ENCODE results near the gene FGF5.
"Not testable (repeated sequence)": the region's sequence is repeated elsewhere in the genome, so short reads cannot be mapped to it uniquely, and the experiment has no call there.

FGF5 gene

GRCh38 chr4:80266253-80266901 lies at the start of gene FGF5:
TSS of gene FGF5 (plus strand) at chr4:80266664. CDS start at chr4:80266825, 161 bp downstream.
- DNase-seq, result peak; percentile 75

DNA sequence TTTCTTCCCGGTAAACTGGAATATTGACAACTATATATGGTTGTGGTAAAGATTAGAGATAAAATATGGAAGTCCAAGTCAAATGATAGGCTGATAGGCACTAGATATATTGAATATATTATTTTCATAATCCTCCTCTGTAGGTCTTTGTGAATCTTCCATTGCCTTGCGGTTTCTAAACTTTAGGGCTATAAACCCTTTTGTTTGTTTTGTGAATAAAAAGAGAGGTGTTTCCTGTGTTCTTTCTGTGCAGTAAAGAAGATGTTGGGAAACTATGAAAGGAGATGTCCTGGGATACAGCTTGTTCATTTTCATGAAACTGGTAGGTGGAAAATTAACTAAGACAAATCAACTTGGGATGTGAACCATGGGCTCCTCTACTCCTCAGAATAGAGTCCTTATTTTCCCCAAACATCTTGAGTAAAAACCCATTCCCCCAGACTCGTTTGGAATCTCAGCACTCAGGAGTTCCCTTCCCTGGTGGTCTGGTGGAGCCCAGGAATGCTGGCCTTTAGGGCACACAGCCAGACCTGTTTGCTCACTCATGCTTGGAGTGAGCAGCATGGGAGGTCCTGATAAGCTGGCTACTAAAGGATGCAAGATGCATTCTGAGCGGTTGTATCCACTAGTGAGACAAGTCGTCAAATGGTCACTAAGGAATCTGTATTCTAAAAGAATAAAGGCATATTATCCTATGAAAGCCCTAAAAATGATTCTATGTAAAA lies 47.0 kb upstream of the FGF5 start:
- peak; percentile 90 for DNase-seq

DNA sequence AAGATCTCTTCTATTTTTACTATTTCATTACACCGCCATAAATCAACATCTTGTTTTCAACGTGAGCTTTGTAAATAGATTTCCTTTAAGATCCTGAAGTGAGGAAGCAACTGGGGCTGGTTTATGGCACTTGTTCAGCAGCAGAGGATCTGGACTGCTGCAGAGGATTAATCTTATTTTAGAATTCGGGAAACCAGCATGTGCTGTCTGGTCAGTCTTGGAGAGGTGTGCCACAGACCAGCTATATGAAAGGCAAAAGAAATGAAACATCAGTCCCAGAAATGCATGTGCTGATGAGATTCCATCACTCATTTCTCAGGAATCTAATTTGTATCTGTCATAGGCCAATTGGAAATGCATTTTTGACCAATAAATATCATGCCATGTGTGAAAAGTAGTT lies 45.8 kb upstream of the FGF5 start:
- DNase-seq, result no peak

GRCh38 chr4:80221161-80221560 lies 45.3 kb upstream of the FGF5 start:
- DNase-seq, result no peak

DNA sequence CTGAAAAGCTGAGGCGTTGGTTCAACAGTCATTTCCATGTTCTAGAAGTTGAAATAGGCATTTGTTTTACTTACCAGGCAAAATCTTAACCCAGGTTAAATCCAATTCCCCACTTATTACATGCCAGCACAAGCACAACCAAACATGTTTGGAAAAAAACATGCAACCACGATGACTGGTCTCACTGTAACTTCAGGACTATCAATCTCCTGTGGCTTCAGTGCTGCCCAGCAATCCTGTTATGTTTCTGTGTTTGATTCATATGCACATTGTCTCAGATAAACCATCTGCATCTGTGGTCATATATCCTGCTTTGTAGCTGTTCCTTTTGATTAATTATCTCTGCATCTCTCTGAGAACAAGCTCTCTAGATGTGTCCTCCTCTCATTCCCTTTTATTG lies 40.9 kb upstream of the FGF5 start:
- no peak for DNase-seq

- DNase-seq, result no peak
Measured at GRCh38 chr4:80226094-80226493, 40.4 kb upstream of the FGF5 start.

- no peak for DNase-seq
Measured at GRCh38 chr4:80228460-80228859, 38.0 kb upstream of the FGF5 start.

- DNase-seq, result no peak
Measured at GRCh38 chr4:80229128-80229527, 37.3 kb upstream of the FGF5 start.

DNA sequence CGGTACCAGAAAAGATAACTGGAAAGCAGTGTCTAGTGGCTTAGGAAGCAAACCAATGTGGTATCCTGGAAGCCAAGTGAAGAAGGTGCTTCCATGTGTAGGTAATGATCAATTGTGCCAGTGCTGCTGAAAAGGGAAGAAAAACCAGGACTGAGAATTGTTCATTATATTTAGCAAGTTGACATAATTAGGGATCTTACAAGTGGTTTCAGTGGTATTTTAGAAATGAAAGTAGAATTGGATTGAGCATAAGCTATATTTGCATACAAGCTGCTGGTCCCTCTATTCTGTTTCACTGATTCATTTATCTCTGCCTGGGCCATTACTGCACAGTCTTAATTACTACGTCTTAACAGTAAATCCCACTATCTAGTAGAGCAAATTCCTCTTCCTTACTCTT lies 36.9 kb upstream of the FGF5 start:
- DNase-seq, result no peak

- no peak for DNase-seq
Measured at GRCh38 chr4:80231180-80231579, 35.3 kb upstream of the FGF5 start.

DNA sequence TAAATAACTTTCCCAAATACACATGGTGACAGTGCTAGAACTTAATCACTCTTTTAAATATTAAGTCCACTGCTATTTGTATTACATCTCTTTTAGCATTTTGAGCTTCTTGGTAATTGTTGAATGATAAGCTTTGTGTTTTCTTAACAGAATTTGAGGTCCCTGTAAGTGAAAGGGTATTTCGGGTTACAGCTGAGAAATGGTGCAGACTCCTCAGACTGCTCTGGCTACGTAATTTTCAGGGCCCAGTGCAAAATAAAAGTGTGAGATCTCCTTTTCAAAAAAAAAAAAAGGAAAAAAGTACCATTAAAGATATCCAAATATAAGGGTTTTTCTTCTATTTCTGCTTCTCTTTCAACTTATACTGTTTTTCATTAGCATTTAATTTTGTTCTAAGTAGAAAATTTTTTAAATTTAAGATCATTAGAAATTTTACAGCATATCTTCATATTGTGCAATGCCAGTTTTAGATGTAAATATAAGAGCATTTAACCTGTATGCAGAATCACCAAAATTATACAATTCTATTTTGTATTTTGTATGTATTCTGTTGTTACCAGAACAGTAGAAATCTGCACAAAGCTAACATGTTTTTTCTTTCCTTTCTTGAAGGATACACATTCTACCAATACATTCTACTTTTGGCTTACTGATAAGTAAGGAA lies 33.6 kb upstream of the FGF5 start:
- DNase-seq, result no peak

- DNase-seq, result no peak
Measured at GRCh38 chr4:80233390-80233789, 33.1 kb upstream of the FGF5 start.

DNA sequence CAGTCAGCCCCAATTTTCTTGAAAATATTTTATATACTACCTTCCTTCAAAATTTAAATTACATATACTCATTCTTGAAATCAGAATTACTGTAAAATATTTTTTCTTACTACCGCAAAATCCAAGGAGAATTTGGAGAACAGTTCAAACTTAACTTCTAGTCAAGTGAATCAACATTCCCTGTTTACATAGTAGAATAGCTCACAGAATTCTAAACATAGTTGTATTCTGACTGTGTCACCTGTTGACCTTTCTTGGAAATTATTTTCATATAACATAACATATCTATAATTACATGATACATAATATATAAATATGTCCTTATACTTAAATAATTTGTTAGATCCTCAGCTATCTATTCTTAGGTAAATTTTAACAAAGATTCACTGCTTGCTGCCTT lies 31.0 kb upstream of the FGF5 start:
- no peak for DNase-seq

GRCh38 chr4:80237992-80238391 lies 28.5 kb upstream of the FGF5 start:
- DNase-seq, result no peak

DNA sequence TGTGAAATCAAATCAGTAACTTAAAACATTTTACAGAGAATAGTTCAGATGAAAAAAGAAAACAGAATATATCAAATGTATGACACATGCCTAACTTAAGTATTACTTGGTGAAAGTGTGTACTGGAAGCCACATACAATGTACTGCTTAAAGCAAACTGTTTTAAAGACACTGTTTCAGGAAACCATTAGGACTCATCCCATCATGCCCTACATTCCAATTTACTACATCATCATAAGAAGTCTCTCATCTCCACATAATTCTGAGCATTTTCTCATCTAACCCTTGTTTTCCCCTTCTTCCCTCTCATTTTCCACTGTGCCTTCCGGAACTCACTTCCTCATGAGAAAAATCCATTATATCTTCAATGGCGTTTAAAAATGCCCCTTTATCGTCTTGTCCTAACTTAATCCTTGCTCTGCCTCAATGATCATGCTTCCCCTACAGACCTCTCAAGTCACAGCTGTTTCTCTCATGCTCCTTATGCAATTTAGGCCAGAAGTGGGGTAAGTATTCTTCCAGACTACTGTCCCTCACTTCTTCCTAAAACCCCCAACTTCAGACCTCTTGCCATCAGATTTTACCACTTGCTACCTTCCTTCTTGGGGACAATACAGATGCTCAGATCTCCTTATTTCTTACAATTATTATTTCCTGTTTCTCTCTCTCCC lies 26.8 kb upstream of the FGF5 start:
- no peak for DNase-seq

- no peak for DNase-seq
Measured at GRCh38 chr4:80240976-80241375, 25.5 kb upstream of the FGF5 start.

DNA sequence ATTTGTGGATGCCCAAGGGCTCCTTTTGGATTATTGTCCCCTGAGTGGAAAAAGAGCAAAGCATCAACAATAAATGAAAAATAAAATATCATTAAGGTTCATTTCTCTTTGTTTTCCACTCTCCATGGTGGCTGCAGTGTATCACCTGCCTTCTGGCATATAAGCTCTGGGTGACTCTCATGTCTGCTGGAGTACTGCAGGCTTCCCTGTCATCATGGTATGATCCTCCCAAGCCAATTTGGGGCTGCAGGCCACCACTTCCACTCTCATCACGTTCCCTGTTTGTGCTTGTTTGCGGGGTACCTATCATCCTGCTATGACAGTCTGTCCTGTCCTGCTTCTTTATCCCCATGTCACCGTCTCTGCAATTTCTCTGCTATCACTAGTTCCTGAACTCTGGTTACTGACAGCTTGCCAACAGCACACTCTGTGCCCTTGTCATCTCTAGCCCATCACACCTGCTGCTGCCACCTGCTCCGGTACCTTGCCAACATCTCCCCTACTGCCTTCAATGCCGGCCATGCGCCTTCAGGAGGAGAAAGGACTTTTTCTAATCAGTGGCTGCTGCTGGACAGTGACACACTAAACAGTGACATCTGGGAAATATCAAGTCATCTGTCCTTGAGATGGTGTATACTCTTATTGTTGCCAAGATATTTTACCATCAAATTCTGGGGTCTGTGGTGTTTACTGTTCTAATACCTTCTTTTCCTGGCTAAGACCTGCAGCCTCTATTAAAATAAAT lies 23.0 kb upstream of the FGF5 start:
- no peak for DNase-seq

- DNase-seq, result not testable (repeated sequence)
Measured at GRCh38 chr4:80247484-80247883, 19.0 kb upstream of the FGF5 start.

- no peak for DNase-seq
Measured at GRCh38 chr4:80249144-80249543, 17.3 kb upstream of the FGF5 start.

- no peak for DNase-seq
Measured at GRCh38 chr4:80252427-80252826, 14.0 kb upstream of the FGF5 start.

DNA sequence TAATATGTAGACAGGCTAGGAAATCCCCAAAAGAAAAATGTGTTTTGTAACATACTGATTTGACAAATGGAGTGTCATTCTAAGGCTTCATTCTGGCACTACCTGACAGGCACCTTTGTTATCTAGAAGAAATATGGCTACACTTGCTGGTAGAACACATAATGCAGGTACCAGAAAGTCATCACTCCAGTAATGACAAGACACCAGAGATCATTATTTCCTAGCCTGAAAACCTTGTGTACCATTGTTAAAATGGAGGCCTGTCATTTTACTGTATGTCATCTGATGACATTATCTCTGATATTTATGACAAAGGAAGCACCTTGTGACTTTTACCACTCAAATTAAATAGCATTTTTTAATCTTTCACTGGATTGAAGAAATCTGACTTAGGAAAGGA lies 13.5 kb upstream of the FGF5 start:
- no peak for DNase-seq

GRCh38 chr4:80253510-80253909 lies 13.0 kb upstream of the FGF5 start:
- no peak for DNase-seq

- DNase-seq, result no peak
Measured at GRCh38 chr4:80254114-80254513, 12.3 kb upstream of the FGF5 start.
